GM12878 (cell line): Measurements from ENCODE around the gene TFR2. TPM values are rescaled to one million over a fixed set of nuclear protein-coding genes. Genes with fewer than 3 reads are reported as not detected.

Experiments
- ATAC-seq: fragments of 200-7000 bp; cut with Tn5 transposase; 3 replicates; pipeline ENCODE4 v1.9.1; 2020; ENCODE audit warnings: mild to moderate bottlenecking, moderate library complexity
- BruUV-seq: library from RNA; stranded (reverse); fragments of 400-500 nt; replicated peaks from 2 replicates; lab custom pipeline; 2021; lab: Mats Ljungman, UMichigan
- CTCF ChIA-PET: fragments of 300-600 bp; sonication (Branson Sonifier 250); formaldehyde crosslinking; extraction: SDS; loops from one replicate; lab custom pipeline; 2021; ENCODE audit warnings: inconsistent platforms; lab: Yijun Ruan, JAX
- POLR2A ChIA-PET: fragments of 350-600 bp; formaldehyde crosslinking; extraction: SDS; loops from one replicate; lab custom pipeline; 2021; ENCODE audit warnings: inconsistent platforms; lab: Charles Lee
- RAD21 ChIA-PET: fragments of 300-600 bp; sonication (Branson Sonifier 250); formaldehyde crosslinking; loops from one replicate; lab custom pipeline; 2023; ENCODE audit warnings: antibody characterized with exemption; ENCODE audit not compliant: unreplicated experiment; lab: Charles Lee
- SMC1A ChIA-PET: fragments of 300-600 bp; sonication (Branson Sonifier 250); formaldehyde crosslinking; loops from one replicate; lab custom pipeline; 2023; ENCODE audit not compliant: unreplicated experiment, uncharacterized antibody; lab: Charles Lee
- DNase-seq: peaks from one replicate; pipeline ENCODE4 v3.0.0-alpha.2; 2011; ENCODE audit warnings: low read depth, low spot score
- FAIRE-seq: peaks from 3 replicates; lab custom pipeline; 2011; peaks lifted over from hg19 to GRCh38; lab: Jason Lieb, UNC
- H2AFZ ChIP-seq: 2 replicates; pipeline ENCODE4 v1.6.0; 2011; ENCODE audit warnings: low read depth, low read length, control low read depth; ENCODE audit not compliant: control insufficient read depth
- H3K27ac ChIP-seq: 2 replicates; pipeline ENCODE4 v1.5.1; 2011; ENCODE audit warnings: control low read depth; ENCODE audit not compliant: control insufficient read depth, insufficient read depth
- H3K27me3 ChIP-seq, 2 experiments: replicated peaks in 1 of 2; 2 replicates each; pipeline versions ENCODE4 v1.6.0 to v1.6.1; 2011; ENCODE audit warnings: low read length in 1 of 2; ENCODE audit not compliant: control insufficient read depth in 2 of 2, insufficient read depth in 2 of 2
- H3K36me3 ChIP-seq, 2 experiments: 2 replicates each; pipeline ENCODE4 v1.5.1; 2011; ENCODE audit warnings: low read length in 1 of 2; ENCODE audit not compliant: control insufficient read depth in 2 of 2, insufficient read depth in 2 of 2
- H3K4me1 ChIP-seq: 2 replicates; pipeline ENCODE4 v1.6.1; 2011; ENCODE audit warnings: mild to moderate bottlenecking, low read length, moderate library complexity, mixed read lengths; ENCODE audit not compliant: control insufficient read depth, insufficient read depth
- H3K4me2 ChIP-seq: 2 replicates; pipeline ENCODE4 v1.6.0; 2011; ENCODE audit warnings: control low read depth; ENCODE audit not compliant: control insufficient read depth, insufficient read depth
- H3K4me3 ChIP-seq: fragments of 200-600 bp; sonication (generic); 2 replicates; pipeline ENCODE4 v1.5.1; 2016
- H3K79me2 ChIP-seq: 2 replicates; pipeline ENCODE4 v1.6.0; 2011; ENCODE audit warnings: low read length; ENCODE audit not compliant: control insufficient read depth, insufficient read depth
- H3K9ac ChIP-seq: 2 replicates; pipeline ENCODE4 v1.8.0; 2011; ENCODE audit warnings: low read length, control low read depth, mixed read lengths; ENCODE audit not compliant: control insufficient read depth, insufficient read depth
- H3K9me3 ChIP-seq: replicated peaks from 3 replicates; pipeline ENCODE4 v1.5.1; 2011; ENCODE audit warnings: mild to moderate bottlenecking, low read length; ENCODE audit not compliant: control insufficient read depth, insufficient read depth
- H4K20me1 ChIP-seq: 2 replicates; pipeline ENCODE4 v1.6.0; 2011; ENCODE audit not compliant: control insufficient read depth, insufficient read depth
- BCL11A ChIP-seq: IDR thresholded peaks from 2 replicates; pipeline ENCODE4 v1.6.1; 2011; ENCODE audit warnings: low read depth, low read length
- BHLHE40 ChIP-seq, 2 experiments: fragments of 450-650 bp in 1 of 2; IDR thresholded peaks; 2 replicates each; pipeline ENCODE4 v1.6.1; 2011 to 2017; ENCODE audit warnings: low read depth in 2 of 2, borderline replicate concordance in 1 of 2, improper control_type of control experiment in 1 of 2, low read length in 1 of 2, mild to moderate bottlenecking in 1 of 2
- CREM ChIP-seq: IDR thresholded peaks from 2 replicates; pipeline ENCODE4 v1.6.1; 2014; ENCODE audit warnings: antibody characterized with exemption, low read depth
- GABPA ChIP-seq: IDR thresholded peaks from 2 replicates; pipeline ENCODE4 v1.6.1; 2014; ENCODE audit warnings: antibody characterized with exemption, low read depth, mild to moderate bottlenecking, inconsistent platforms
- MLLT1 ChIP-seq: fragments of 450-650 bp; IDR thresholded peaks from 2 replicates; pipeline ENCODE4 v1.6.1; 2016; ENCODE audit warnings: mild to moderate bottlenecking
- MTA3 ChIP-seq: IDR thresholded peaks from 2 replicates; pipeline ENCODE4 v1.6.1; 2012; ENCODE audit warnings: low read length, inconsistent platforms, borderline replicate concordance
- NFXL1 ChIP-seq: fragments of 450-650 bp; IDR thresholded peaks from 2 replicates; pipeline ENCODE4 v1.6.1; 2017; ENCODE audit warnings: antibody characterized with exemption, mild to moderate bottlenecking, borderline replicate concordance
- NFYB ChIP-seq: IDR thresholded peaks from 2 replicates; pipeline ENCODE4 v1.6.1; 2011; ENCODE audit warnings: low read depth, mild to moderate bottlenecking, low read length, improper control_type of control experiment, moderate library complexity; ENCODE audit not compliant: insufficient read depth
- NRF1 ChIP-seq: conservative IDR thresholded peaks from 2 replicates; pipeline ENCODE4 v1.6.1; 2011; ENCODE audit warnings: mild to moderate bottlenecking, low read depth, low read length, improper control_type of control experiment
- SIN3A ChIP-seq: IDR thresholded peaks from 2 replicates; pipeline ENCODE4 v1.6.1; 2012; ENCODE audit warnings: low read depth, low read length, improper control_type of control experiment
- SMAD5 ChIP-seq: IDR thresholded peaks from 2 replicates; pipeline ENCODE4 v1.6.1; 2016; ENCODE audit warnings: antibody characterized with exemption, low read depth
- SP1 ChIP-seq: IDR thresholded peaks from one replicate; pipeline ENCODE4 v1.6.1; 2011; ENCODE audit warnings: low read depth, low read length
- USF2 ChIP-seq: IDR thresholded peaks from 2 replicates; pipeline ENCODE4 v1.6.1; 2011; ENCODE audit warnings: low read depth, low read length, improper control_type of control experiment, borderline replicate concordance
- ZNF207 ChIP-seq: fragments of 450-650 bp; IDR thresholded peaks from 2 replicates; pipeline ENCODE4 v1.6.1; 2014; ENCODE audit warnings: antibody characterized with exemption, mild to moderate bottlenecking, borderline replicate concordance
- WGBS: methylation state at CpG from one replicate; pipeline ENCODE4 v1.1.6; 2016; ENCODE audit warnings: low lambda C conversion rate; ENCODE audit not compliant: insufficient replicate concordance, insufficient coverage; ENCODE audit errors: missing lambda C conversion rate; 5-methylcytosine and 5-hydroxymethylcytosine counted together
- in situ Hi-C: fragments of 300-500 bp; cut with MboI; formaldehyde crosslinking; loops from 9 replicates; pipeline ENCODE4 v1.14.3; 2018; ENCODE audit warnings: mixed read lengths
- intact Hi-C: fragments of 100-400 bp; cut with micrococcal nuclease; formaldehyde crosslinking; loops from one replicate; pipeline ENCODE4 v1.14.2; 2022; ENCODE audit not compliant: unreplicated experiment
- polyA plus RNA-seq, 11 experiments: library from polyadenylated mRNA; depleted of rRNA in 4 of 11; unstranded in 6 of 11; stranded (reverse) in 5 of 11; fragments of >200 nt; fragmentation: Nextera tagmentation in 4 of 11; fragmentation: Illumina TruSeq in 1 of 11; extraction: Ambion mirVana in 4 of 11; extraction: Trizol in 1 of 11; gene quantifications; 1 replicate in 1 of 11; 2 replicates in 10 of 11; pipeline versions ENCODE4 v1.2.1 to v1.2.3, GENCODE V29; 2011 to 2016; ENCODE audit warnings: inconsistent platforms in 2 of 11, missing spikeins in 2 of 11, low read depth in 1 of 11
- total RNA-seq, 4 experiments: library from RNA; depleted of rRNA in 3 of 4; stranded (reverse); fragments of >200 nt in 3 of 4; fragmentation: Illumina TruSeq in 1 of 4; extraction: Trizol in 1 of 4; gene quantifications; 2 replicates each; pipeline versions ENCODE4 v1.2.1 to v1.2.3, GENCODE V29; 2013 to 2021
- TF ChIP-seq, protein P1 (sequence below): IDR thresholded peaks from 2 replicates; pipeline ENCODE4 v1.6.1; 2012; ENCODE audit warnings: low read length, inconsistent platforms
- TF ChIP-seq, protein P2 (sequence below): IDR thresholded peaks from 2 replicates; pipeline ENCODE4 v1.6.1; 2011; ENCODE audit warnings: borderline replicate concordance, low read depth, mild to moderate bottlenecking, moderate library complexity, mixed read lengths, low read length; ENCODE audit not compliant: insufficient read depth; ENCODE audit errors: extremely low read length

The TFR2 gene
- total and polyA plus RNA-seq, 10 of the 15 experiments (the other 5 are each of a cell fraction or from before 2014, with no cell fraction given), result 0.30 to 7.2 (median 1.8) TPM

DNA sequence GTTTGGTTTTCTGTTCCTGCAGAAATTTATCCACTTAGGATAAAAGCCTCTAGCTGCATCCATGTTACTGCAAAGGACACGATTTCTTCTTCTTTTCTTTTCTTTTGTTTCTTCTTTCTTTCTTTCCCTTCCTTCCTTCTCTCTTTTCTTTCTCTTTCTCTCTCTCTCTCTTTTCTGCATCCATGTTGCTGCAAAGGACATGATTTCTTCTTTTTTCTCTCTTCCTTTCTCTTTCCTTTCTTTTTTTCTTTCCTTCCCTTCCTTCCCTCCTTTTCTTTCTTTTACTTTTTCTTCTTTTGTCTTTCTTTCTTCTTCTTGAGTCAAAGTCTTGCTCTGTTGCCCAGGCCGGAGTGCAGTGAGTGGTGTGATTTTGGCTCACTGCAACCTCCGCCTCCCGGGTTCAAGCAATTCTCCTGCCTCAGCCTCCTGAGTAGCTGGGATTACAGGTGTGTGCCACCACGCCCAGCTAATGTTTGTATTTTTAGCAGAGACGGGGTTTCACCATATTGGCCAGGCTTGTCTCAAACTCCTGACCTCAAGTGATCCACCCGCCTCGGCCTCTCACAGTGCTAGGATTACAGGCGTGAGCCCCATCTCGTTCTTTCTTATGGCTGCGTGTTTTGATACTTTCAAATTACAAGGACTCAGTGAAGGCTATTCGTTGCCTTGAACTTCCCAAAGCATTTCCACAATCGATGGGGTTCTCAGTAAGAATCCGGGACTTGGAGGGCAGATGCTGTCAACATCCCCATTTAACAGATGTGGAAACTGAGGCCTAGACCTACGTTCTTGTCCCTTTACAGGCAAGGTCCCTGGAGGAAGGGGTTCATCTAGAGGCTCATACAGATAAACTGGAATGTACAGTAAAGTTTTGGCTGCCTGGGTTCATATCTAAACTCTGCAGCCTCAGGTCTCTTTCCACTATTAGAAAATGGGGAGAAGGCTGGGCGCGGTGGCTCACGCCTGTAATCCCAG, 30.3 kb upstream of the TFR2 start:
- no TSS peak for BruUV-seq
- ATAC-seq (no peak), FAIRE-seq (no peak), DNase-seq (no peak)
- POLR2A ChIA-PET, result interaction anchor here (1.0 kb wide), 1 partner anchor 674 kb away, joined by 3 read pairs; no protein-coding TSS in a partner anchor
- H3K36me3 ChIP-seq, result peaks cover 0 to under 1% of the 10 kb centered on the region in 2 experiments; a peak in 2 of 4 replicates
- no peaks in the 10 kb centered on the region for H3K27me3 ChIP-seq
- in situ Hi-C loops, result no loop called here
- peaks cover 24% of the 10 kb centered on the region for H3K79me2 ChIP-seq
- no peak overlapping the region for H3K9ac ChIP-seq
- no peak overlapping the region for H3K4me3 ChIP-seq
- H4K20me1 ChIP-seq, result 0 out of 2 replicates have a peak, but pooled peaks cover 3% of the 10 kb centered on the region
- H2AFZ ChIP-seq, result no peak overlapping the region
- SMC1A ChIA-PET, result interaction anchor here (0.7 to 1.0 kb wide), 2 partner anchors 14 to 36 kb away, joined by 3 read pairs; no protein-coding TSS in a partner anchor
- no peak overlapping the region for H3K4me2 ChIP-seq
- WGBS, result 68% methylated on average over 18 of the region's 18 CpGs
- CTCF ChIA-PET, result no interaction called here
- RAD21 ChIA-PET, result interaction anchor here (1.1 kb wide), 1 partner anchor 34 kb away, joined by 3 read pairs; the partner anchor contains the start of gene POP7
- H3K4me1 ChIP-seq, result no peaks in the 10 kb centered on the region; the same call in 1 of the 2 replicates
- intact Hi-C loops, result loop anchor here (2.0 kb wide), 1 partner anchor 59 kb away; the partner anchor contains the start of gene MOSPD3
- no peak overlapping the region for H3K27ac ChIP-seq
- no peaks in the 10 kb centered on the region for H3K9me3 ChIP-seq
- TF ChIP-seq NRF1 (no peak), MTA3 (no peak), SP1 (no peak), ZNF207 (no peak), BCL11A (no peak), NFXL1 (no peak), NFYB (no peak), BHLHE40 (IDR thresholded peaks at IDR 0.05; ENCODE audit: borderline replicate concordance in 1 of 2, low read depth in 2 of 2, low read length in 1 of 2) (no peak), SIN3A (no peak), SMAD5 (no peak), CREM (no peak), GABPA (no peak), USF2 (no peak), MLLT1 (no peak)
- TF ChIP-seq, protein P1, sequence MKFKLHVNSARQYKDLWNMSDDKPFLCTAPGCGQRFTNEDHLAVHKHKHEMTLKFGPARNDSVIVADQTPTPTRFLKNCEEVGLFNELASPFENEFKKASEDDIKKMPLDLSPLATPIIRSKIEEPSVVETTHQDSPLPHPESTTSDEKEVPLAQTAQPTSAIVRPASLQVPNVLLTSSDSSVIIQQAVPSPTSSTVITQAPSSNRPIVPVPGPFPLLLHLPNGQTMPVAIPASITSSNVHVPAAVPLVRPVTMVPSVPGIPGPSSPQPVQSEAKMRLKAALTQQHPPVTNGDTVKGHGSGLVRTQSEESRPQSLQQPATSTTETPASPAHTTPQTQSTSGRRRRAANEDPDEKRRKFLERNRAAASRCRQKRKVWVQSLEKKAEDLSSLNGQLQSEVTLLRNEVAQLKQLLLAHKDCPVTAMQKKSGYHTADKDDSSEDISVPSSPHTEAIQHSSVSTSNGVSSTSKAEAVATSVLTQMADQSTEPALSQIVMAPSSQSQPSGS, result no peak
- TF ChIP-seq, protein P2, sequence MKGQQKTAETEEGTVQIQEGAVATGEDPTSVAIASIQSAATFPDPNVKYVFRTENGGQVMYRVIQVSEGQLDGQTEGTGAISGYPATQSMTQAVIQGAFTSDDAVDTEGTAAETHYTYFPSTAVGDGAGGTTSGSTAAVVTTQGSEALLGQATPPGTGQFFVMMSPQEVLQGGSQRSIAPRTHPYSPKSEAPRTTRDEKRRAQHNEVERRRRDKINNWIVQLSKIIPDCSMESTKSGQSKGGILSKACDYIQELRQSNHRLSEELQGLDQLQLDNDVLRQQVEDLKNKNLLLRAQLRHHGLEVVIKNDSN, result no peak
